Measurements from ENCODE around the gene TFB1M.

- TF ChIP-seq CTCF (IDR thresholded peaks at IDR 0.05) (no peak), ZFX (IDR thresholded peaks at IDR 0.05; ENCODE audit: borderline replicate concordance) (no peak)
These were observed 2.1 kb upstream of the TFB1M start for GRCh38 chr6:155316419-155316818.

All from 22Rv1 (cell line).